HG03558 (cell line): ENCODE data around the gene ZNF829.
A peak's percentile ranks its signal among the peaks of the same experiment; 100 is the strongest.

ENCODE experiments used
- ATAC-seq: cut with Tn5 transposase; IDR thresholded peaks from one replicate; pipeline ENCODE4 v1.9.1; 2021; ENCODE audit warnings: moderate number of reproducible peaks; ENCODE audit not compliant: unreplicated experiment; ENCODE audit errors: extremely low read depth

Gene ZNF829

GRCh38 chr19:36915992-36916830, at the start of gene ZNF829, which contains the start of gene ZNF568:
Gene ZNF829 (minus strand): TSS chr19:36916291. CDS start chr19:36915167, 1,124 bp downstream.
Gene ZNF568 (plus strand): TSS chr19:36916332. CDS start chr19:36922771, 6,439 bp downstream.
- ATAC-seq: peak; percentile 57

- ATAC-seq: no peak
These were observed 47.2 kb upstream of the ZNF829 start for GRCh38 chr19:36963280-36963679.

- ATAC-seq: no peak
These were observed 46.3 kb upstream of the ZNF829 start for GRCh38 chr19:36962346-36962745.

- ATAC-seq: no peak
These were observed 34.4 kb upstream of the ZNF829 start for GRCh38 chr19:36950335-36951119.

GRCh38 chr19:36939153-36939552, 23.1 kb upstream of the ZNF829 start:
- no peak for ATAC-seq

GRCh38 chr19:36931684-36932083, 15.6 kb upstream of the ZNF829 start:
- ATAC-seq: no peak

- ATAC-seq: no peak
These were observed 2.0 kb upstream of the ZNF829 start for GRCh38 chr19:36918090-36918489.

GRCh38 chr19:36916991-36917390, 900 bp upstream of the ZNF829 start:
- ATAC-seq: no peak

GRCh38 chr19:36898422-36898821, 17.7 kb downstream of the ZNF829 start:
- no peak for ATAC-seq

GRCh38 chr19:36894849-36895383, 21.2 kb downstream of the ZNF829 start:
- ATAC-seq: no peak

GRCh38 chr19:36891768-36892357, 24.2 kb downstream of the ZNF829 start:
- no peak for ATAC-seq

- ATAC-seq: no peak
These were observed 38.8 kb downstream of the ZNF829 start for GRCh38 chr19:36876993-36877938.

- no peak for ATAC-seq
These were observed 64.2 kb downstream of the ZNF829 start for GRCh38 chr19:36851898-36852297.

- ATAC-seq: peak; percentile 47
These were observed 65.3 kb downstream of the ZNF829 start, which contains the start of gene ZNF345 for GRCh38 chr19:36850559-36851442. Gene ZNF345 (plus strand): TSS chr19:36850876. CDS start chr19:36876831, 25,955 bp downstream.

- ATAC-seq: peak; percentile 53
These were observed 66.2 kb downstream of the ZNF829 start for GRCh38 chr19:36849701-36850558.

GRCh38 chr19:36847968-36848367, 68.1 kb downstream of the ZNF829 start:
- no peak for ATAC-seq

- no peak for ATAC-seq
These were observed 77.2 kb downstream of the ZNF829 start for GRCh38 chr19:36838784-36839324.
